HEK293 (cell line): ENCODE data around the gene ZNF33A.

Experiments used
- CTCF ChIA-PET: fragments of 350-600 bp; formaldehyde crosslinking; extraction: SDS; loops from one replicate; lab custom pipeline; 2021; ENCODE audit warnings: antibody characterized with exemption; lab: Yijun Ruan, JAX
- POLR2A ChIA-PET: fragments of 300-600 bp; formaldehyde crosslinking; extraction: SDS; loops from one replicate; lab custom pipeline; 2020; ENCODE audit warnings: antibody characterized with exemption, inconsistent platforms; lab: Yijun Ruan, JAX
- H3K27ac ChIP-seq: fragments of 200-500 bp; sonication (Bioruptor generic); 2 replicates; pipeline ENCODE4 v1.5.1; 2014; ENCODE audit warnings: low read depth, low read length, control low read depth, inconsistent platforms; ENCODE audit errors: extremely low read depth
- H3K36me3 ChIP-seq, 2 experiments: fragments of 200-500 bp in 1 of 2; sonication (Bioruptor generic) in 1 of 2; 1 replicate in 1 of 2; 2 replicates in 1 of 2; pipeline ENCODE4 v1.5.1; 2014 to 2017; ENCODE audit warnings: inconsistent platforms in 2 of 2, low read length in 2 of 2; ENCODE audit not compliant: control insufficient read depth in 2 of 2, insufficient read depth in 1 of 2
- H3K4me1 ChIP-seq: fragments of 200-500 bp; sonication (Bioruptor generic); 2 replicates; pipeline ENCODE4 v1.5.1; 2014; ENCODE audit warnings: mild to moderate bottlenecking, low read length, inconsistent platforms; ENCODE audit not compliant: control insufficient read depth, insufficient read depth
- H3K4me3 ChIP-seq: 2 replicates; pipeline ENCODE4 v1.5.1; 2011; ENCODE audit warnings: low read depth, mild to moderate bottlenecking, control low read depth, low read length, moderate library complexity
- H3K9me3 ChIP-seq: fragments of 200-500 bp; sonication (Bioruptor generic); 2 replicates; pipeline ENCODE4 v1.5.1; 2014; ENCODE audit warnings: low read depth, low read length, inconsistent platforms; ENCODE audit not compliant: control insufficient read depth, insufficient read depth
- BCL11B ChIP-seq: fragments of 450-650 bp; formaldehyde crosslinking; IDR thresholded peaks from 2 replicates; pipeline ENCODE4 v1.5.1; 2016; ENCODE audit warnings: low read depth, missing biosample characterization, missing genetic modification characterization
- CTCF ChIP-seq: fragments of 450-650 bp; formaldehyde crosslinking; IDR thresholded peaks from 2 replicates; pipeline ENCODE4 v1.5.1; 2016; ENCODE audit warnings: missing biosample characterization, missing genetic modification characterization
- HIC1 ChIP-seq: fragments of 450-650 bp; formaldehyde crosslinking; IDR thresholded peaks from 2 replicates; pipeline ENCODE4 v1.5.1; 2016; ENCODE audit warnings: missing biosample characterization, missing genetic modification characterization
- RBAK ChIP-seq: fragments of 450-650 bp; formaldehyde crosslinking; IDR thresholded peaks from 2 replicates; pipeline ENCODE4 v1.5.1; 2016; ENCODE audit warnings: missing biosample characterization, missing genetic modification characterization
- YY1 ChIP-seq: fragments of 450-650 bp; formaldehyde crosslinking; IDR thresholded peaks from 2 replicates; pipeline ENCODE4 v1.5.1; 2018; ENCODE audit warnings: missing biosample characterization, missing genetic modification characterization
- ZBTB11 ChIP-seq: fragments of 450-650 bp; formaldehyde crosslinking; conservative IDR thresholded peaks from 2 replicates; pipeline ENCODE4 v1.5.1; 2016; ENCODE audit warnings: low read depth, missing biosample characterization, missing genetic modification characterization
- ZEB2 ChIP-seq: fragments of 450-650 bp; formaldehyde crosslinking; IDR thresholded peaks from 2 replicates; pipeline ENCODE4 v1.5.1; 2016; ENCODE audit warnings: missing biosample characterization, missing genetic modification characterization
- ZFP37 ChIP-seq: fragments of 450-650 bp; formaldehyde crosslinking; IDR thresholded peaks from 2 replicates; pipeline ENCODE4 v1.5.1; 2016; ENCODE audit warnings: missing biosample characterization, missing genetic modification characterization
- ZNF140 ChIP-seq: fragments of 450-650 bp; formaldehyde crosslinking; IDR thresholded peaks from 2 replicates; pipeline ENCODE4 v1.5.1; 2016; ENCODE audit warnings: missing biosample characterization, missing genetic modification characterization
- ZNF169 ChIP-seq: fragments of 450-650 bp; formaldehyde crosslinking; IDR thresholded peaks from 2 replicates; pipeline ENCODE4 v1.5.1; 2016; ENCODE audit warnings: missing biosample characterization, missing genetic modification characterization
- ZNF2 ChIP-seq: fragments of 450-650 bp; formaldehyde crosslinking; IDR thresholded peaks from 2 replicates; pipeline ENCODE4 v1.5.1; 2016; ENCODE audit warnings: missing biosample characterization, missing genetic modification characterization
- ZNF274 ChIP-seq, 2 experiments: fragments of 200-500 bp in 1 of 2; fragments of 450-650 bp in 1 of 2; sonication (Bioruptor generic) in 1 of 2; formaldehyde crosslinking in 1 of 2; IDR thresholded peaks; 2 replicates each; pipeline versions ENCODE4 v1.5.1 to v1.6.1; 2014 to 2016; ENCODE audit warnings: borderline replicate concordance in 1 of 2, inconsistent platforms in 1 of 2, low read length in 1 of 2, missing biosample characterization in 1 of 2, missing genetic modification characterization in 1 of 2
- ZNF621 ChIP-seq: fragments of 450-650 bp; formaldehyde crosslinking; IDR thresholded peaks from 2 replicates; pipeline ENCODE4 v1.5.1; 2017; ENCODE audit warnings: missing biosample characterization, missing genetic modification characterization
- ZNF629 ChIP-seq: fragments of 450-650 bp; formaldehyde crosslinking; IDR thresholded peaks from 2 replicates; pipeline ENCODE4 v1.5.1; 2017; ENCODE audit warnings: missing biosample characterization, missing genetic modification characterization
- ZNF660 ChIP-seq: fragments of 450-650 bp; IDR thresholded peaks from 2 replicates; pipeline ENCODE4 v1.5.1; 2018; ENCODE audit warnings: missing biosample characterization, mild to moderate bottlenecking, missing genetic modification characterization
- ZNF776 ChIP-seq: fragments of 450-650 bp; formaldehyde crosslinking; IDR thresholded peaks from 2 replicates; pipeline ENCODE4 v1.5.0; 2017; ENCODE audit warnings: missing biosample characterization, missing genetic modification characterization, borderline replicate concordance
- ZNF791 ChIP-seq: fragments of 450-650 bp; formaldehyde crosslinking; IDR thresholded peaks from 2 replicates; pipeline ENCODE4 v1.5.1; 2016; ENCODE audit warnings: missing biosample characterization, missing genetic modification characterization
- TF ChIP-seq, protein P1 (sequence below): fragments of 450-650 bp; formaldehyde crosslinking; IDR thresholded peaks from 2 replicates; pipeline ENCODE4 v1.5.1; 2016; ENCODE audit warnings: missing biosample characterization, missing genetic modification characterization
- TF ChIP-seq, protein P2 (sequence below): fragments of 450-650 bp; formaldehyde crosslinking; IDR thresholded peaks from 2 replicates; pipeline ENCODE4 v1.5.1; 2016; ENCODE audit warnings: missing biosample characterization, missing genetic modification characterization

The ZNF33A gene

DNA sequence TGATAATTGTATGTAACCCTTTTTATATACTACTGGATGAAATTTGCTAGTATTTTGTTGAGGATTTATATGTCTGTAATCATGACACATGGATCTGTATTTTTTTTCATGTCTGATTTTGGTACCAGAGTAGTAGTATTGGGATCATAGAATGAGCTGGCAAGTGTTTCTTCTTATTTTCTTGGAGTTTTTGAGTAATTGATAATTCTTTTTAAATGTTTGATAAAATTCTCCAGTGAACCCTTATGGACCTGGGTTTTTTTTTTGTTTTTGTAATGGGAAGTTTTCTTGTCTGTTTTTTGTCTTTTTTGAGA, 28.4 kb downstream of the ZNF33A start:
- peaks cover 34 to 38% of the 10 kb centered on the region in 2 experiments for H3K36me3 ChIP-seq
- H3K4me3 ChIP-seq = no peak overlapping the region
- ChIA-PET POLR2A (no interaction called here), CTCF (no interaction called here)
- TF ChIP-seq ZNF776 (tag by site-specific recombination) (no peak), ZBTB11 (tag by site-specific recombination) (no peak), ZFP37 (tag by site-specific recombination) (no peak), HIC1 (tag by site-specific recombination) (no peak), ZNF629 (tag by site-specific recombination) (no peak), BCL11B (tag by site-specific recombination) (no peak), YY1 (no peak), ZNF791 (tag by site-specific recombination) (no peak), RBAK (tag by site-specific recombination) (no peak)
- TF ChIP-seq, protein P1, sequence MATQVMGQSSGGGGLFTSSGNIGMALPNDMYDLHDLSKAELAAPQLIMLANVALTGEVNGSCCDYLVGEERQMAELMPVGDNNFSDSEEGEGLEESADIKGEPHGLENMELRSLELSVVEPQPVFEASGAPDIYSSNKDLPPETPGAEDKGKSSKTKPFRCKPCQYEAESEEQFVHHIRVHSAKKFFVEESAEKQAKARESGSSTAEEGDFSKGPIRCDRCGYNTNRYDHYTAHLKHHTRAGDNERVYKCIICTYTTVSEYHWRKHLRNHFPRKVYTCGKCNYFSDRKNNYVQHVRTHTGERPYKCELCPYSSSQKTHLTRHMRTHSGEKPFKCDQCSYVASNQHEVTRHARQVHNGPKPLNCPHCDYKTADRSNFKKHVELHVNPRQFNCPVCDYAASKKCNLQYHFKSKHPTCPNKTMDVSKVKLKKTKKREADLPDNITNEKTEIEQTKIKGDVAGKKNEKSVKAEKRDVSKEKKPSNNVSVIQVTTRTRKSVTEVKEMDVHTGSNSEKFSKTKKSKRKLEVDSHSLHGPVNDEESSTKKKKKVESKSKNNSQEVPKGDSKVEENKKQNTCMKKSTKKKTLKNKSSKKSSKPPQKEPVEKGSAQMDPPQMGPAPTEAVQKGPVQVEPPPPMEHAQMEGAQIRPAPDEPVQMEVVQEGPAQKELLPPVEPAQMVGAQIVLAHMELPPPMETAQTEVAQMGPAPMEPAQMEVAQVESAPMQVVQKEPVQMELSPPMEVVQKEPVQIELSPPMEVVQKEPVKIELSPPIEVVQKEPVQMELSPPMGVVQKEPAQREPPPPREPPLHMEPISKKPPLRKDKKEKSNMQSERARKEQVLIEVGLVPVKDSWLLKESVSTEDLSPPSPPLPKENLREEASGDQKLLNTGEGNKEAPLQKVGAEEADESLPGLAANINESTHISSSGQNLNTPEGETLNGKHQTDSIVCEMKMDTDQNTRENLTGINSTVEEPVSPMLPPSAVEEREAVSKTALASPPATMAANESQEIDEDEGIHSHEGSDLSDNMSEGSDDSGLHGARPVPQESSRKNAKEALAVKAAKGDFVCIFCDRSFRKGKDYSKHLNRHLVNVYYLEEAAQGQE (tag by site-specific recombination) = no peak
- TF ChIP-seq, protein P2, sequence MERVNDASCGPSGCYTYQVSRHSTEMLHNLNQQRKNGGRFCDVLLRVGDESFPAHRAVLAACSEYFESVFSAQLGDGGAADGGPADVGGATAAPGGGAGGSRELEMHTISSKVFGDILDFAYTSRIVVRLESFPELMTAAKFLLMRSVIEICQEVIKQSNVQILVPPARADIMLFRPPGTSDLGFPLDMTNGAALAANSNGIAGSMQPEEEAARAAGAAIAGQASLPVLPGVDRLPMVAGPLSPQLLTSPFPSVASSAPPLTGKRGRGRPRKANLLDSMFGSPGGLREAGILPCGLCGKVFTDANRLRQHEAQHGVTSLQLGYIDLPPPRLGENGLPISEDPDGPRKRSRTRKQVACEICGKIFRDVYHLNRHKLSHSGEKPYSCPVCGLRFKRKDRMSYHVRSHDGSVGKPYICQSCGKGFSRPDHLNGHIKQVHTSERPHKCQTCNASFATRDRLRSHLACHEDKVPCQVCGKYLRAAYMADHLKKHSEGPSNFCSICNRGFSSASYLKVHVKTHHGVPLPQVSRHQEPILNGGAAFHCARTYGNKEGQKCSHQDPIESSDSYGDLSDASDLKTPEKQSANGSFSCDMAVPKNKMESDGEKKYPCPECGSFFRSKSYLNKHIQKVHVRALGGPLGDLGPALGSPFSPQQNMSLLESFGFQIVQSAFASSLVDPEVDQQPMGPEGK = no peak
- H3K9me3 ChIP-seq = no peaks in the 10 kb centered on the region
- no peaks in the 10 kb centered on the region for H3K4me1 ChIP-seq
- no peak overlapping the region for H3K27ac ChIP-seq

- POLR2A ChIA-PET = no interaction called here
- Histone ChIP-seq H3K4me3 (no peak overlapping the region), H3K4me1 (no peaks in the 10 kb centered on the region), H3K36me3 (peaks cover 13 to 22% of the 10 kb centered on the region in 2 experiments), H3K27ac (no peak overlapping the region), H3K9me3 (no peaks in the 10 kb centered on the region)
- TF ChIP-seq ZNF274 (IDR thresholded peaks at IDR 0.05; ENCODE audit: low read length) (no peak), ZNF274 (tag by site-specific recombination; IDR thresholded peaks at IDR 0.05; ENCODE audit: borderline replicate concordance) (no peak), ZEB2 (tag by site-specific recombination) (no peak), CTCF (tag by site-specific recombination) (no peak), ZNF621 (tag by site-specific recombination) (no peak), ZNF140 (tag by site-specific recombination) (no peak), ZNF660 (tag by site-specific recombination) (no peak), RBAK (tag by site-specific recombination) (no peak), ZNF169 (tag by site-specific recombination) (no peak), ZNF2 (tag by site-specific recombination) (no peak)
- CTCF ChIA-PET = no interaction called here
Measured at GRCh38 chr10:38043516-38043915, 33.0 kb downstream of the ZNF33A start.
